Kidney glomerular epithelial cell (primary cell): ENCODE data around the gene LAMB1.

ENCODE experiments used
- DNase-seq: peaks from one replicate; lab custom pipeline; 2025; lab: John Stamatoyannopoulos, UW

LAMB1 gene

DNA sequence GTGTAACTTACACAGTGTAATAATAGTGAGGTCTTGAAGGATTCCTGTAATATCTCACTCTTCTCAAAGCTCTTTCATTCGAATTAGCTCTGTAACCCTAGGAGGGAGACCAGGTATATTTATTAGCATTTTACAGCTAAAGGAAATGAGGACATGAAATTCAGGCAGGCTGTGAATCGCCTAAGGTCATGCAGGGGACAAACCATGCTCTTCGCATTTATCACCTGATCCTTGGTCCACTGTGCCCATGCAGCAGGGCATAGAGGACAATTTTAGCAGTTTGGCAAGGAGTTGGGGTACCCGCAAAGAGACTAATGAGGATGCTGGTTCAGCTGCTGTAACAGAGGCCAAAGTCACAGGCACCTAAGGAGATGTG, 14.8 kb upstream of the LAMB1 start:
- no peak for DNase-seq

DNA sequence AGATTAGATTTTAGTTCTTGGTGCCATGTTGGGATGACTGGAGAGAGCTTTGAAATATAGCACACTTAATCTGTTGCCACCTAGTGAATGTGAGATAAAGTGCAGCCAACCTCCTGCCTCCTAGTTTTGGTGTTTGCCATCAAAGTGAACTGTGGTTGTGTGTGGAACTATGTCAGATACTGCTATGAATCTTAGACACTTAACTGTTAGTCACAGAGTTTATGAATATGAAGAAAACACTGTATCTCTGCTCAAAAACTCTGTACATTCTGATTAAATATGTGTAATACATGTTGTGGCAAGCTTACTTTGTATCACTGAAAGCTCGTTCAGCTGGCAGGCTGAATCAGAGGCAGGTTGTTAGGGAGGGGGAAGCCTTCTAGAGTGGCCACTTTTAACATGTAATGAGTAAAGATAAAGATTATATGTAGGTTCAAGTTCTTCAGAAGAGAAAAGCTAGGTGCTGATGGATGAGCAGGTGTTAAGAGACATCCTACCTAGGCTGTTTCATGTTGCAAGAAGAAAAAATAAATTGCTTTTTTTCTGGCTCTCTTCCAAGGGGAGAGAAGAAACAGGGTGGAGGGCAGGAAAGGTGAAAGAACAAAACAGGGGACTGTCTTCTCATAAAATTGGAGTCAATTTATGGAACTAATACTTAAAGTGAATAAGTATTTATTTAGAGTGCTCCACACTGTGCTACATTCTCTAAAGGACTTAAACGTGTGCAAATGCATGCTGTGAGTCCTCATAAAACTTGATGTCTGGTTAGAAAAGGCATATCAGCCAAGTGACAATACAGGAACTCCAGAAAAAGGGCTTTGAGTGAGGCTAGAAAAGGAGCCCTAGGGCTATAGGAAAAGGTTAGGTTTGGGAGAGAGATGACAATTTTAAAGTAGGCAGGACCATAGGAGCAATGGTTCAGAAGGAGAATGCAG, 14.1 kb upstream of the LAMB1 start:
- DNase-seq: peak; percentile 74

- DNase-seq: peak; percentile 50
These were observed 12.8 kb upstream of the LAMB1 start for GRCh38 chr7:108015740-108016139.

GRCh38 chr7:108014747-108015682, 12.1 kb upstream of the LAMB1 start:
- DNase-seq: peak; percentile 92

- DNase-seq: no peak
These were observed 11.3 kb upstream of the LAMB1 start for GRCh38 chr7:108014215-108014614.

DNA sequence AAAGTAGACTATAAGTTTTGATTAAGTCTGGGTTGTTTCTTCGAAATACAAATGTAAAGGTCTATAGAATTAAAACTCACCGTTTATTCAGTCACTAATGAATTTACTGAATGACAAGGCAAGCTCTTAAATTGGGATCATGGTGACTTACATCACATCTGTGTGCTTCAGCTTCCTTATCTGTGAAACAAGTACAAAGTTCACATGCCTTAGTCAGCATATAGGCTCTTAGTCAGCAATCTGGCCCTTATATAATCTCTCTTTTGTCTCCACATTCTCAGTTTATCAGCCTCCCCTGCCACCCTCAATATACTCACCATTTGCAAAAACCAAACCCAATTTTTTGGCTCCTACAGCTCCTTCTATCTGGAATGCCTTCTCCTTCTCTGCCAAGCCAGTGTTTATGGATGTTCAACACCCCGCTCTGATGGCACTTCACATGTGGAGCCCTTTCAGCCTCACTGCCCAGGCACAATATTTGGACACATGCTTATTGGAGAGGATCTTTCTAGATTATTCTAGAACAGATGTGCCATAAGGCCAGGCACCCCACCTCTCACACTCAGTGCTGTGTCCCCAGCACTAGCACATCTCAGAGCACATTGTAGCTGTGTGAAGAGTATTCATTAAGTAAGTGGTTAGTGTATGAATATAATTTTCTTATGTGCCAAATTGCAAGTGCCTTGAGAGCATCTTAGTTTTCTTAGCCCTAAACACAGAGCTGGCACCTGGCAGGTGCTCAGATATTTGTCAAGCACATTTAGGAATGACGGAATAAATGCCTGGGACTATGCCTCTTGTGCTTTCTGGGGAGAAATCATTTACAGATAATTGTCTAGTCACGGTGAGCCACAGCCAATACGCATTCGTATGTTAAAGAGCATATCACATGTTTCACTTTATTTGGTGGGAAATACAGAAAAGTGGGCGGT, 9.8 kb upstream of the LAMB1 start:
- DNase-seq: no peak

DNA sequence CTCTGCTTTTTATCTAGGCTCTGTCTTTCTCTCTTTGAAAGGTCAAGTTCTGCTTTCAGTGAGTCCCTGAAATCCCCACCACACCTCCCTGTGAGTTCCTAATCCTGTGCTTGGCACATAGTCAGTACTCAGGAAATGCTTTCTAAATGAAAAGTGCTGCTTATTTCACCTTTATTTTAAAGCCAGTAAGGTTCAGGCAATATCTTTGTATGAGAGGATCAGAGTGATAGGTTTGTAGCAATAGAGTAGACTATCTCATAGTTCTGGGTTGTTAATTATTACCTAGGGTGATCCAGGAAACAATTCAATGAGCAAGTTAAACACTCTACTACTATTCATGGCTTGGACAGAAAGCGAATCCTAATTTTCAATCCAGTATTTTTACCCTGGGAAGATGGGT, 7.4 kb upstream of the LAMB1 start:
- DNase-seq: peak; percentile 84

DNA sequence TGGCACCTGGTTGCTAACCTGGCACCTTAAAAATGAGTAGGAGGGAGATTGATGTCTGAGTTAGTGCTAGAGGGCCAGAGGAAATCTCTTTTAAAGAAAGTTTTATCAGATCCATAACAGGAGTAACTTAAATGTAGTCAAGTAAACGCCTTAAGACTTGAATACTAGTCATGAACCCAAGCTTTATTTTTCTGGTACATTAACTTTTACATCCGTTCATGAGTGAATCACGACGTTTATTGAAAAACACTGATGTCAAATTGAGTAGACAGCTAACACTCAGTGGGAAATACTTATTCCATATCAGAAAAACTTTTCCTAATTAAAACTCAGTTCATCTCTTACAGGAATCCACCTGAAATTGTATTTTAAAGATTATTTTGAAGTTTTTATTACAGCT, 6.9 kb upstream of the LAMB1 start:
- peak; percentile 42 for DNase-seq

DNA sequence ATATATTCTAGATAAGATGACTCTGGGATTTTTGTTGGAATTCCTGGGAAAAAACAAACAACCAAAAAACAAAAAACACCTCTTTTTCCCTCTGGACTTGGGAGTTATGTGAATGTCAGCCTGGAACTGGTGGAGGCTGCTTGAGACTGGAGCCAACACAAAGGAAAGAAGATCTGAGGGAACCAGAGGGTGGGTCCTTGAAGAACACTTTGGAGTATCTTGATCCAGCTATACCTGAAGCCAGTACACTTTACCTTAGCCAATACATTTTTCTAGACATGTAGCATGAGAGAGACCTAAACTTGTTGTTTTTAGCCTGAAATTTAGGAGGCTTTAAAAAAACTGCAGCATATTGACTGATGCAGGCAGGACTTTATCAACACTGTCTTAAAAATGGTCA, 5.9 kb upstream of the LAMB1 start:
- DNase-seq: no peak

GRCh38 chr7:108008240-108008639, 5.3 kb upstream of the LAMB1 start:
- DNase-seq: no peak

DNA sequence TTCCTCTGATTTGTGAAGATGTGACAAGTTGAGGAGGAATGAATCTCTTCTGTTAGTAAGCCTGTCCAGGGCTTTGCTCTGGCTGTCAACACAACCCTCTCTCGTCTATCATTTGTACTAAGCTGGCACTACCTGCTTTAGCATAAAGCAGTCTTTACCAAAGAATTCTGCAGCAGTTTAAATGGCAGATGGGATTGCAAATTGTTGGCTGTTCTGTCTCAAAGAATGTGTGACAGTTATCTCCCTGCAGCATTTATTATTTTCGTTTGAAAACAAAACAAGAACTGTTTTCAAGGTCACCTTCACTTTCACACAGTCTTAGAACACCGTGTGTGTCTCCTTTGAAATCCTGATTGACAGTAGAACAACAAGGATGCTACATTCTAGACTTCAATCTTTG, 4.8 kb upstream of the LAMB1 start:
- no peak for DNase-seq

GRCh38 chr7:108007261-108007660, 4.3 kb upstream of the LAMB1 start:
- DNase-seq: no peak

- DNase-seq: peak; percentile 99
These were observed 1.5 kb upstream of the LAMB1 start for GRCh38 chr7:108004220-108005142.

DNA sequence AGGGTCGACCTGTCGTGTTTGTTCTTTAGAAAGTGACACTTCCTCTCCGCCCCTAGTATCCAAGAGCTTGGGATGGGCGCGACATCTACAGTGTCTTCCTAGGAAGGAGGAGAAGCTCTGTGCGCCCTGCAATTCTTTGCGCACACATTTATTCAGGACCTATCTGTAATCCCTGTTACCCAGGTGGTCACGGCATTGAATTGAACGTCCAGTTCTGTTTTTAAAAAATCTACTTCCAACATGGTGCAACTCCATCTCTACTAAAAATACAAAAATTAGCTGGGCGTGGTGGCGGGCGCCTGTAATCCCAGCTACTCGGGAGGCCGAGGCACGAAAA, 606 bp upstream of the LAMB1 start:
- DNase-seq: no peak

DNA sequence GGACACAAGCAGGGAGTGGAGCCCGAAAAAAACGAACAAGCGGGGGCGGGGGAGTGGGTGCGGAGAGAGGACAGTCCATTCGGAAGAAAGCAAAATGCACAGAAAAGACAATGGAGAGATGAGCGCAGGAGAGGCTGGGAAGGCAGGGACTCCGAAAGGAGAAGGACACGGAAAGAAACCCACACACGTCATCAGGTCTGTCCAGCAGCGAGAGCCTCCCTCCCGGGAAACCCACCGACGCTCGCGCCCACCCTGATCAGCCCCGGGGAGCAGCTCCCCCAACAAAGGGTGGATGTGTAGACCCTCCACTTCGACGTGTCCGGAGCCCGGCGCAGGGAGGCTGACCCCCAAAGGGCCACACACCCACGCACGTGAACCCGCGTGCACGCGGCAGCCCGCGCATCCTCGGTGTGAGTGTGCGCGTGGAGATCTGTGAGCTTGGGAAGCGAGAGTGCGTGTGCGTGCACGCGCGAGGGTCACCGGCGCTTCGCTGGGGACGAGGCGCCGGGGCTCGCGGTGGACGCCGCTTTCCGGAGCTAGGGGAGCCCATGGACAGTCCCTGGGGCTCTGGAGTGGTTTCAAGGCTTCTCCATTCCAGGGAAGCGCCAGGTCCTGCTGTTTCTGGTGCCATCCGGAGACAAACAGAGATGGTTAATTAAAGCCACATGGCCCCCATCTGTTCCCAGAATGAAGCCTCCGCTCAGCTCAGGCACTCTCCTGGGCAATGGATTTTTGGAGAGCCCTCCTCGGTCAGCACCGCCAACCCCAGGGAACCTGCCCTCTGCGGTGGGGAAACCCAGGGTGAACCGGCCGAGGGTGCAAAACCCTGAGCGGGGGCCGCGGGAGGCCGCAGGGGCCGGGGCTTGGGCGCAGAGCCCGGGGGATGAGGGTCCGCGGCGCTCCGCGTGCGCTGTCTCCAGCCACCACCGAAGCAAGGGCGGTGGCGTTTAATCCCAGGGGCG, 916 bp downstream of the LAMB1 start:
- DNase-seq: no peak

DNA sequence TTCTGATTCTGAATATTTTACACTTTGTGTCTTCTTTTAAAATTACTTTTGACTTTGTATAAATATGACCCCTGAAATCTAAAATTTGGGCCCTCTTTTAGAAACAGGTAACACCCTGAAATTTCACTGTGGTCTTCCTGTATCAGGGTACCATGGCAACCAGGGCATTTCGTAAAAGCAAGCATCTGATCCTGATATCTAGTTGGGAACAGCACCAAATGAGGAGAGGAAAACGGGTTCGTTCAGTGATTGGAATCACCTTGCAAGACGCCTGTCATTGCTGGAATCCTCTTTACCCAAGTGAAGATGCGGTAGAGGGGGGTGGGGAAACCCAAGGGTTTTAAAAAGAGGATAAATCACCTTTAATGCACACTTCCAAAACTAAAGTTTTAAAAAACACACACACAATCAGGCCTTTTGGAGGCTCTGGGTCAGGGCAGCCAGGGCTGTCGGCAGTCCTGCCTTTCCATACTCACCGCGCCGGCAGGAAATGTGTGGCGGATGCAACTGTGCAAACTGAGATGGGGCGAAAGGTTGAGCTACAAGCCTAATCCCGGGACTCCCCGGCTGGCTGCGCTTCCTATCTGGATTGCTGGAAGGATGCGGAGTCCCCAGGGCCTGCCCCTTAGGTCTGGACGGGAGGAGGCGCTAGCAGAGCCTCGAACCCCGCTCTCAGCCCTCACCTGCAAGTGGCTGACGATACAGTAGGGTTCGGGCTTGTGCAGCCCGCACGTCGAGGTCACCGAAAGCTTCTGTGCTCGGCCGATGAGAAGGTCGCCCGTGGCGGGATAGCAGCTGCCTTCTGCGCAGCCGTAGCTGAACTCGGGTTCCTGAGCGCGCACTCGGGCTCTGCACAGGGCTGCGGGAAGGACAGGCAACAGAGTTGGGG, 1.8 kb downstream of the LAMB1 start:
- DNase-seq: peak; percentile 24

- peak; percentile 74 for DNase-seq
These were observed 3.0 kb downstream of the LAMB1 start for GRCh38 chr7:107999779-108000560.
